Loucy (cell line): ENCODE measurements around the gene CORO2B.

Source experiments
- EZH2phosphoT487 ChIP-seq: fragments of 200-600 bp; IDR thresholded peaks from 2 replicates; pipeline ENCODE4 v1.6.1; 2018; ENCODE audit warnings: antibody characterized with exemption, mild to moderate bottlenecking, moderate library complexity, borderline replicate concordance
- TF ChIP-seq, protein P1 (sequence below): fragments of 200-600 bp; sonication (generic); conservative IDR thresholded peaks from 2 replicates; pipeline ENCODE4 v1.5.1; 2014; ENCODE audit warnings: mild to moderate bottlenecking, antibody characterized with exemption, low read length

DNA sequence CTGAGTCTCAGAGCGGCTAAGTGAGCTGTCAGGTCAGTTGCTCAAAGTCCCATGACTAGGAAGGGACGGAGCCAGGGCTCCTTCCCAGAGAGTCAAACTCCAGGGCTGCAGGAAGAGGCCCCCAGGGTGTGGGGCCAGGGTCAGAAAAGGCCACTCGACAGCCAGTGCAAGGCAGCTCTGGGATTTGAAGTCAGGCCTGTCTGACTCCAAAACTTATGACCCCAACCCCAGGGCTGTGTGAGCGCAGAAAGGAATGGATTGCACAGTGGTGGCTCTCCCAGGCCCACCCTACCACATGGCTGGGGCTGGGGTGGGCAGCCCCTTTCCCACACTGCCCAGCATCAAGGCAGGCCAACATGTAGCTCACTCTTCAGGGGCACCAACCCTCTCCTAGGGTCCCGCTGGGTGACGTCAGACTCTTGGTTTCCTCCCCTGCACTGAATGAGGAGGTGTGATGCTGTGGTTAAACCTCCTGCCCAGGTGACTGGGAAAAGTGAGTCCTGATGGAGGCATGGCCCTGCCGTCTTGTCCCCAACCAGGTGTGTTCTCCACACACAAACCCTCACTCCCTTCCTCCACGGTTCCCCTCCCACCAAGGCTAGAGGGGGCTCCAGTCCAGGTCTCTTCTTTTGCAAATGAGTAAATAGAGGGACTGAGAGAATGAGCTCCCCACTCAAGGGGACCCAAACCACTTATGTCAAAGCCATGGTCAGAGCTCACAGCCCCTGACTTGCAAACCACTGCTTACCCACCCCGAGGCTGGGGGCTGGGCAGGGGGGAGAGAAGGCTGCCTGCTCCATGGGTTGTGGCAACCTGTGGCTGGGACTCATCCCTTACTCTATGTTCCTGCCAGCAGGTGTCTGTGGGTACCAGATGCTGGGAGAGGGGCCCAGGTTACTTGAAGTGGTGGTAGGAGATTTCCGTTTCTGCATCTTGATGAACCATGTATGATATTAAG, 23.8 kb upstream of the CORO2B start:
- TF ChIP-seq, protein P1, sequence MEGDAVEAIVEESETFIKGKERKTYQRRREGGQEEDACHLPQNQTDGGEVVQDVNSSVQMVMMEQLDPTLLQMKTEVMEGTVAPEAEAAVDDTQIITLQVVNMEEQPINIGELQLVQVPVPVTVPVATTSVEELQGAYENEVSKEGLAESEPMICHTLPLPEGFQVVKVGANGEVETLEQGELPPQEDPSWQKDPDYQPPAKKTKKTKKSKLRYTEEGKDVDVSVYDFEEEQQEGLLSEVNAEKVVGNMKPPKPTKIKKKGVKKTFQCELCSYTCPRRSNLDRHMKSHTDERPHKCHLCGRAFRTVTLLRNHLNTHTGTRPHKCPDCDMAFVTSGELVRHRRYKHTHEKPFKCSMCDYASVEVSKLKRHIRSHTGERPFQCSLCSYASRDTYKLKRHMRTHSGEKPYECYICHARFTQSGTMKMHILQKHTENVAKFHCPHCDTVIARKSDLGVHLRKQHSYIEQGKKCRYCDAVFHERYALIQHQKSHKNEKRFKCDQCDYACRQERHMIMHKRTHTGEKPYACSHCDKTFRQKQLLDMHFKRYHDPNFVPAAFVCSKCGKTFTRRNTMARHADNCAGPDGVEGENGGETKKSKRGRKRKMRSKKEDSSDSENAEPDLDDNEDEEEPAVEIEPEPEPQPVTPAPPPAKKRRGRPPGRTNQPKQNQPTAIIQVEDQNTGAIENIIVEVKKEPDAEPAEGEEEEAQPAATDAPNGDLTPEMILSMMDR, result no peak
- TF ChIP-seq EZH2phosphoT487, result no peak
